ENCODE results near the gene PABPN1L. TPM values are rescaled to one million over a fixed set of nuclear protein-coding genes. Genes with fewer than 3 reads are reported as not detected.

The PABPN1L gene
- total and polyA plus RNA-seq, 9 of the 15 experiments (the other 6 are each of a cell fraction or from before 2014, with no cell fraction given): 0.11 to 0.32 TPM; not detected in 7

DNA sequence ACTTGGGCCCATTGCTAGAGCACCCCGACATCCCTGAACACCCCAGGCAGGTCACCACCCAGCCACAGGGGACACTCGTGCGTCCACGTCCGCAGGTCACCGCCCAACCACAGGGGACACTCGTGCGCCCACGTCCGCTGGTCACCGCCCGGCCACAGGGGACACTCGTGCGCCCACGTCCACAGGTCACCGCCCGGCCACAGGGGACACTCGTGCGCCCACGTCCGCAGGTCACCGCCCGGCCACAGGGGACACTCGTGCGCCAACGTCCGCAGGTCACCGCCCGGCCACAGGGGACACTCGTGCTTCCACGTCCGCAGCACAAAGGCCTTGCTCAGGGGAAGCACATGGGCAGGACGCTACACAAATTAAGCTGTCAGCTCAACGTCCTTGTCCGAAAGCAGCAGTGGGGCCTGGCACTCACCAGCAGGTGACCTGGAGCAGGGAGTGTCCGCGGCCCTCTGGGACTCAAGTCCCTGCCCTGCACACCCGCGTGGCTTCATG, 27.4 kb downstream of the PABPN1L start (continued):
- TF ChIP-seq, protein P1, sequence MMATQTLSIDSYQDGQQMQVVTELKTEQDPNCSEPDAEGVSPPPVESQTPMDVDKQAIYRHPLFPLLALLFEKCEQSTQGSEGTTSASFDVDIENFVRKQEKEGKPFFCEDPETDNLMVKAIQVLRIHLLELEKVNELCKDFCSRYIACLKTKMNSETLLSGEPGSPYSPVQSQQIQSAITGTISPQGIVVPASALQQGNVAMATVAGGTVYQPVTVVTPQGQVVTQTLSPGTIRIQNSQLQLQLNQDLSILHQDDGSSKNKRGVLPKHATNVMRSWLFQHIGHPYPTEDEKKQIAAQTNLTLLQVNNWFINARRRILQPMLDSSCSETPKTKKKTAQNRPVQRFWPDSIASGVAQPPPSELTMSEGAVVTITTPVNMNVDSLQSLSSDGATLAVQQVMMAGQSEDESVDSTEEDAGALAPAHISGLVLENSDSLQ (IDR thresholded peaks at IDR 0.05): peak; percentile 5; the same call in 1 of the 2 replicates
- TF ChIP-seq, protein P2, sequence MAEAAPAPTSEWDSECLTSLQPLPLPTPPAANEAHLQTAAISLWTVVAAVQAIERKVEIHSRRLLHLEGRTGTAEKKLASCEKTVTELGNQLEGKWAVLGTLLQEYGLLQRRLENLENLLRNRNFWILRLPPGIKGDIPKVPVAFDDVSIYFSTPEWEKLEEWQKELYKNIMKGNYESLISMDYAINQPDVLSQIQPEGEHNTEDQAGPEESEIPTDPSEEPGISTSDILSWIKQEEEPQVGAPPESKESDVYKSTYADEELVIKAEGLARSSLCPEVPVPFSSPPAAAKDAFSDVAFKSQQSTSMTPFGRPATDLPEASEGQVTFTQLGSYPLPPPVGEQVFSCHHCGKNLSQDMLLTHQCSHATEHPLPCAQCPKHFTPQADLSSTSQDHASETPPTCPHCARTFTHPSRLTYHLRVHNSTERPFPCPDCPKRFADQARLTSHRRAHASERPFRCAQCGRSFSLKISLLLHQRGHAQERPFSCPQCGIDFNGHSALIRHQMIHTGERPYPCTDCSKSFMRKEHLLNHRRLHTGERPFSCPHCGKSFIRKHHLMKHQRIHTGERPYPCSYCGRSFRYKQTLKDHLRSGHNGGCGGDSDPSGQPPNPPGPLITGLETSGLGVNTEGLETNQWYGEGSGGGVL (CRISPR knock-in tag; IDR thresholded peaks at IDR 0.05): no peak
- TF ChIP-seq, protein P3, sequence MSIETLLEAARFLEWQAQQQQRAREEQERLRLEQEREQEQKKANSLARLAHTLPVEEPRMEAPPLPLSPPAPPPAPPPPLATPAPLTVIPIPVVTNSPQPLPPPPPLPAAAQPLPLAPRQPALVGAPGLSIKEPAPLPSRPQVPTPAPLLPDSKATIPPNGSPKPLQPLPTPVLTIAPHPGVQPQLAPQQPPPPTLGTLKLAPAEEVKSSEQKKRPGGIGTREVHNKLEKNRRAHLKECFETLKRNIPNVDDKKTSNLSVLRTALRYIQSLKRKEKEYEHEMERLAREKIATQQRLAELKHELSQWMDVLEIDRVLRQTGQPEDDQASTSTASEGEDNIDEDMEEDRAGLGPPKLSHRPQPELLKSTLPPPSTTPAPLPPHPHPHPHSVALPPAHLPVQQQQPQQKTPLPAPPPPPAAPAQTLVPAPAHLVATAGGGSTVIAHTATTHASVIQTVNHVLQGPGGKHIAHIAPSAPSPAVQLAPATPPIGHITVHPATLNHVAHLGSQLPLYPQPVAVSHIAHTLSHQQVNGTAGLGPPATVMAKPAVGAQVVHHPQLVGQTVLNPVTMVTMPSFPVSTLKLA (conservative IDR thresholded peaks at IDR 0.05): peak in 1 of 2 experiments; percentile 38; a peak in 1 of 4 replicates
- TF ChIP-seq, protein P4, sequence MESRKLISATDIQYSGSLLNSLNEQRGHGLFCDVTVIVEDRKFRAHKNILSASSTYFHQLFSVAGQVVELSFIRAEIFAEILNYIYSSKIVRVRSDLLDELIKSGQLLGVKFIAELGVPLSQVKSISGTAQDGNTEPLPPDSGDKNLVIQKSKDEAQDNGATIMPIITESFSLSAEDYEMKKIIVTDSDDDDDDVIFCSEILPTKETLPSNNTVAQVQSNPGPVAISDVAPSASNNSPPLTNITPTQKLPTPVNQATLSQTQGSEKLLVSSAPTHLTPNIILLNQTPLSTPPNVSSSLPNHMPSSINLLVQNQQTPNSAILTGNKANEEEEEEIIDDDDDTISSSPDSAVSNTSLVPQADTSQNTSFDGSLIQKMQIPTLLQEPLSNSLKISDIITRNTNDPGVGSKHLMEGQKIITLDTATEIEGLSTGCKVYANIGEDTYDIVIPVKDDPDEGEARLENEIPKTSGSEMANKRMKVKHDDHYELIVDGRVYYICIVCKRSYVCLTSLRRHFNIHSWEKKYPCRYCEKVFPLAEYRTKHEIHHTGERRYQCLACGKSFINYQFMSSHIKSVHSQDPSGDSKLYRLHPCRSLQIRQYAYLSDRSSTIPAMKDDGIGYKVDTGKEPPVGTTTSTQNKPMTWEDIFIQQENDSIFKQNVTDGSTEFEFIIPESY (CRISPR knock-in tag; IDR thresholded peaks at IDR 0.05): peak; percentile 100
- TF ChIP-seq ZNF444 (CRISPR knock-in tag; IDR thresholded peaks at IDR 0.05): no peak
- TF ChIP-seq ELF2 (CRISPR knock-in tag; IDR thresholded peaks at IDR 0.05): no peak
- no peak for TF ChIP-seq CUX1 (CRISPR knock-in tag; IDR thresholded peaks at IDR 0.05)
- no peak for TF ChIP-seq GATAD2B (IDR thresholded peaks at IDR 0.05; ENCODE audit: borderline replicate concordance)
- 0 out of 4 replicates have a peak, but pooled peaks of 1 of the 2 experiments have one; percentile 69 for TF ChIP-seq FOXA3 (CRISPR knock-in tag; conservative IDR thresholded peaks at IDR 0.05 in 1 of 2, IDR thresholded peaks at IDR 0.05 in 1 of 2)
- TF ChIP-seq, protein P5, sequence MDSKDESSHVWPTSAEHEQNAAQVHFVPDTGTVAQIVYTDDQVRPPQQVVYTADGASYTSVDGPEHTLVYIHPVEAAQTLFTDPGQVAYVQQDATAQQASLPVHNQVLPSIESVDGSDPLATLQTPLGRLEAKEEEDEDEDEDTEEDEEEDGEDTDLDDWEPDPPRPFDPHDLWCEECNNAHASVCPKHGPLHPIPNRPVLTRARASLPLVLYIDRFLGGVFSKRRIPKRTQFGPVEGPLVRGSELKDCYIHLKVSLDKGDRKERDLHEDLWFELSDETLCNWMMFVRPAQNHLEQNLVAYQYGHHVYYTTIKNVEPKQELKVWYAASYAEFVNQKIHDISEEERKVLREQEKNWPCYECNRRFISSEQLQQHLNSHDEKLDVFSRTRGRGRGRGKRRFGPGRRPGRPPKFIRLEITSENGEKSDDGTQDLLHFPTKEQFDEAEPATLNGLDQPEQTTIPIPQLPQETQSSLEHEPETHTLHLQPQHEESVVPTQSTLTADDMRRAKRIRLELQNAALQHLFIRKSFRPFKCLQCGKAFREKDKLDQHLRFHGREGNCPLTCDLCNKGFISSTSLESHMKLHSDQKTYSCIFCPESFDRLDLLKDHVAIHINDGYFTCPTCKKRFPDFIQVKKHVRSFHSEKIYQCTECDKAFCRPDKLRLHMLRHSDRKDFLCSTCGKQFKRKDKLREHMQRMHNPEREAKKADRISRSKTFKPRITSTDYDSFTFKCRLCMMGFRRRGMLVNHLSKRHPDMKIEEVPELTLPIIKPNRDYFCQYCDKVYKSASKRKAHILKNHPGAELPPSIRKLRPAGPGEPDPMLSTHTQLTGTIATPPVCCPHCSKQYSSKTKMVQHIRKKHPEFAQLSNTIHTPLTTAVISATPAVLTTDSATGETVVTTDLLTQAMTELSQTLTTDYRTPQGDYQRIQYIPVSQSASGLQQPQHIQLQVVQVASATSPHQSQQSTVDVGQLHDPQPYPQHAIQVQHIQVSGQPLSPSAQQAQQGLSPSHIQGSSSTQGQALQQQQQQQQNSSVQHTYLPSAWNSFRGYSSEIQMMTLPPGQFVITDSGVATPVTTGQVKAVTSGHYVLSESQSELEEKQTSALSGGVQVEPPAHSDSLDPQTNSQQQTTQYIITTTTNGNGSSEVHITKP (IDR thresholded peaks at IDR 0.05; ENCODE audit: partially characterized antibody): no peak

Data from K562 (cell line).